SJSA1 (cell line): ENCODE results near the gene QSOX1. TPM values are rescaled to one million over a fixed set of nuclear protein-coding genes. Genes with fewer than 3 reads are reported as not detected.
A peak's percentile ranks its signal among the peaks of the same experiment; 100 is the strongest.

Source experiments
- DNase-seq, 2 experiments: peaks; one replicate each; pipeline ENCODE4 v3.0.0-alpha.2; 2015 to 2020; ENCODE audit warnings: low spot score in 2 of 2, low read depth in 1 of 2
- H3K27ac ChIP-seq: fragments of 250-450 bp; sonication (Bioruptor Pico); 2 replicates; pipeline ENCODE4 v1.5.1; 2020; ENCODE audit warnings: mild to moderate bottlenecking, moderate library complexity
- H3K27me3 ChIP-seq: fragments of 250-450 bp; sonication (Bioruptor Pico); replicated peaks from 2 replicates; pipeline ENCODE4 v1.5.1; 2020; ENCODE audit warnings: mild to moderate bottlenecking, moderate library complexity
- H3K36me3 ChIP-seq: fragments of 250-450 bp; sonication (Bioruptor Pico); 2 replicates; pipeline ENCODE4 v1.5.1; 2020; ENCODE audit warnings: mild to moderate bottlenecking
- H3K4me1 ChIP-seq: fragments of 250-450 bp; sonication (Bioruptor Pico); replicated peaks from 2 replicates; pipeline ENCODE4 v1.6.1; 2021; ENCODE audit warnings: mild to moderate bottlenecking
- H3K4me3 ChIP-seq: fragments of 250-450 bp; sonication (Bioruptor Pico); 2 replicates; pipeline ENCODE4 v1.5.1; 2020; ENCODE audit warnings: mild to moderate bottlenecking
- H3K9me3 ChIP-seq: fragments of 250-450 bp; sonication (Bioruptor Pico); replicated peaks from 2 replicates; pipeline ENCODE4 v1.5.1; 2020; ENCODE audit warnings: mild to moderate bottlenecking
- total RNA-seq: library from RNA; depleted of rRNA; stranded (reverse); fragments of >200 nt; shearing (Covaris generic); gene quantifications from 2 replicates; pipeline ENCODE4 v1.2.3, GENCODE V29; 2014; rRNA removed

The QSOX1 gene
- total RNA-seq, 1 experiment from 2014 or later, result 163 TPM

DNA sequence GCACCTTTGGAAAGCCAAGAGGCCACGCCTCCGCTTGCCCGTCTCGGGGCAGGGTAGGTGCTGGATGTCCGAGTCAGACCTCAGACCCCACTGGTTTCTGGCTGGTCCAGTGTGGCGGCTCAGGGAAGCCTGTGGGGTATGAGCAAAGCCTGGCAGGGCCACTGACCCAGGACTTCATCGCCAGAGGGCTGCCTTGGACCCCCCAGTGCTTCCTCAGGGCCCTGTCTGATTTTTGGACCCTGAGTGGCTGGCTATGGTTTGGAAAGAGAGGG lies 95.8 kb downstream of the QSOX1 start:
- DNase-seq, result no peak
- Histone ChIP-seq H3K9me3 (no peaks in the 10 kb centered on the region), H3K4me1 (peaks cover 78% of the 10 kb centered on the region), H3K27me3 (no peaks in the 10 kb centered on the region), H3K4me3 (no peak overlapping the region), H3K27ac (peak overlapping the region; percentile 73), H3K36me3 (no peaks in the 10 kb centered on the region)

DNA sequence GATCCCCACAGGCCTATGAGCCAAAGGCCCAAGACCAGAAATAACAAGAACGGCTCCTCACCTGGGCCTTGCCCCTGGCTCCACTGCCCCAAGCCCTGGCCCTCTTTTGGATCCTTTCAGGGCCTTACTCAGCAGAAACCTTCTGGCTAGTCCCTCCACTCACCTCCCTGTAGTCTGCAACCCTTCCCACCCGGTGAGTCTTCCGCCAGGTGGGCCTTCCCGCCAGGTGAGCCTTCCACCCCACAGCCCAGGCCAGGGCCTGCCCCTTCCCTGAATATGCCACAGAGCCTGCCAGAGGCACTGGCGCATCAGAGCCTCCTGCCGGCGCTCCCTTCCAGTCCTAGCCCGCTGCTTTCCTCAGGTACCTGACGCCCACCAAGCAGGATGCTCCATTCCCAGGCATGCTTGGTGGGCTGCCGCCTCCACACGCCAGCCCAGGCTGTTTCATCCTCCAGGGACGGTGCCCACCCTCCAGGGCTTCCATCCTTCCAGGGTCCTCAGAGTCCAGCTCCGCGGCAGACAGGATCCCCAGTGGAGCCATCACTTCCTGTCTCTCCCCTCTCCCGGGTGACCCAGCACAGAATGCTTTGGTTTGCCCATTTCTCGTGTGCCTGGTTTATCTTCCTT lies 96.3 kb downstream of the QSOX1 start:
- Histone ChIP-seq H3K27ac (no peak overlapping the region; the same call in 1 of the 2 replicates), H3K4me3 (no peak overlapping the region), H3K27me3 (no peaks in the 10 kb centered on the region), H3K36me3 (no peaks in the 10 kb centered on the region), H3K4me1 (peaks cover 84% of the 10 kb centered on the region), H3K9me3 (no peaks in the 10 kb centered on the region)
- DNase-seq, result no peak

DNA sequence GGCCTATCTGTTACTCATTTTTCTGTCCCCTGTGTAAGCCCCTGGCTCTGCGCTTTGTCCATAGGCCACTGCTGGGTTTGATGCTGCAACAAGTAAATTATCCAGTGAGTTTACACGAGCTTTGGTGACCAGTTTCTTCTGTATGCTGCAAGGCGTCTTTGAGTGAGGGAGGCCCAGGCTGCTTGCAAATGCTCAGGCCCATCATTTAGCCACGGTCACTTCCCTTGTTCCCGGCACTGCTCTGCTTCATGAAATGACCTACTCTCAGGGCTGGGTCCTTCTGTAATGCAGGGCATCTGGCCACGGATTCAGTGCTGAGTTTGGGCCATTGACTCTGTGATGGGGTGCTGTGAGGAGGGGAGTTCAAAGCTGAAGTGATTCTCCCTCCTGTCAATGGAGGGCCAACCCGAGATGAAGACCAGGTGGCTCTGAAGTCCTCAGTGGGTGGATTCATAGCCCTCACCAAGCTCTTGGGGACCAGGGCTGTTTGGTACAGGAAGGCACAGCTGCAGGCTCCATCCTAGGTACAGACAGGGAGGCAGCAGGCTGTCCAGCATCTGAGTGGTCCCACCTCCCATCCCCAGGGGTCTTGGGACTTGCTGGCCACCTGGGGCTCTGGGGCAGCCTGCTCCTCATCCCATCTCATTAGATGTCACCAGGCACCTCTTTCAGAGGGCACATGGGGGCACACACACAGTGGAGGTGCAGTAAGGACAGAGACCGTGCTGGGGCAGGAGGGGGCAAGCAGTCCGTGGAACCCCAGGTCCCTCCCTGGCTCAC lies 97.0 kb downstream of the QSOX1 start:
- Histone ChIP-seq H3K9me3 (no peaks in the 10 kb centered on the region), H3K27ac (no peak overlapping the region), H3K36me3 (no peaks in the 10 kb centered on the region), H3K4me3 (no peak overlapping the region), H3K4me1 (peaks cover 85% of the 10 kb centered on the region), H3K27me3 (no peaks in the 10 kb centered on the region)
- DNase-seq, result no peak

DNA sequence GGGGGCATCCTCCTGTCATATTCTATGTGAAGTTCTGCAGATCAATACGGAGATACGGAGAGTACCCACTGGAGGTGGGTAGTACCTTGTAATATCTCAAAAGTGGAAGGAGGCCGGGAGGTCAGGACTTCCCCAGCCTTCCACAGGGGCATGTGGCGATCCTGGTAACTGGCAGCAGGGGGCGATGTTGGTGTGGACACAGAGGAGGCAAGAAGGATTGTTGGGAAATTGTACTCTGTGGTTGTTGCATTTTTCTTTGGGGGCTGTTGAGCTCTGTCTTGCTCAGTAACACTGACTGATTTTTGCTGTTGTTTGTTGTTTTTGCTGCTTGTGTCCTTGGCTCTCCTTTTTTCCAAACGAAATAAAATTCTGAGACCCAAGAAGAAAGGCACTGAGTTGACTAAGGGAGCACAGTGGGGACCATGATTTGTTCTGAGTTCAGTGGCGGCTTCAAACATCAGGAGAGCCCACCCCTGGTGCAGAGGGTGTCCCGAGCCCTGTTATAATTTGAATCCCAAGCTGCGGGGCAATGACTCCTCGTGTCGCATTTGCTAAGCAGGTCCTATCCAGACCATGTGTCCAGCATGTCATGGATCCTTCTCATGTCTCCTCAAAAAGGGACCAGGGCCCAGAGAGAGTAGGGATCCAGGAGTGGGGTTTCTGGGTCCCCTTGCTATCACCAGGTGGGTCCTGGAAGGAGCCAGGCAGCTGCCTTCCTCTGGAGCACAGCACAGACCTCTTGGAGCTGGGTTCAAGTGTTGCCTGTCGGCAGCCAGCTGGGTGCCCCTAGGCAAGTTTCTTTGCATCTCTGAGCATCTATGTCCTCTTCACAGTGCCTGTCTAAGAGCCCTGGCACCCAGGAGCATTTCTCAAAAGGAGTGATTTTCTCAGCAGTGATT lies 98.2 kb downstream of the QSOX1 start:
- DNase-seq, result peak; percentile 83 to 90
- no peaks in the 10 kb centered on the region for H3K9me3 ChIP-seq
- peaks cover 77% of the 10 kb centered on the region for H3K4me1 ChIP-seq
- no peak overlapping the region for H3K4me3 ChIP-seq
- H3K27me3 ChIP-seq, result no peaks in the 10 kb centered on the region
- no peaks in the 10 kb centered on the region for H3K36me3 ChIP-seq
- peak overlapping the region; percentile 41; the same call in 1 of the 2 replicates for H3K27ac ChIP-seq

Other genes with a start within 250 kb of the QSOX1 start
- gene CEP350, start 200.1 kb upstream of the QSOX1 start, total RNA-seq, result 25.6 and 42.9 TPM in 2 replicates
- 4.6 and 6.4 TPM in 2 replicates for gene LHX4, start 75.4 kb downstream of the QSOX1 start, total RNA-seq